GDM1 (cell line): ENCODE measurements around the gene QRICH2.
A peak's percentile ranks its signal among the peaks of the same experiment; 100 is the strongest.
"Not testable (repeated sequence)": the region's sequence is repeated elsewhere in the genome, so short reads cannot be mapped to it uniquely, and the experiment has no call there.

Experiments used
- DNase-seq: peaks from one replicate; lab custom pipeline; 2025; lab: John Stamatoyannopoulos, UW

The QRICH2 gene

GRCh38 chr17:76266244-76266938 lies 41.7 kb downstream of the QRICH2 start:
- DNase-seq: no peak

DNA sequence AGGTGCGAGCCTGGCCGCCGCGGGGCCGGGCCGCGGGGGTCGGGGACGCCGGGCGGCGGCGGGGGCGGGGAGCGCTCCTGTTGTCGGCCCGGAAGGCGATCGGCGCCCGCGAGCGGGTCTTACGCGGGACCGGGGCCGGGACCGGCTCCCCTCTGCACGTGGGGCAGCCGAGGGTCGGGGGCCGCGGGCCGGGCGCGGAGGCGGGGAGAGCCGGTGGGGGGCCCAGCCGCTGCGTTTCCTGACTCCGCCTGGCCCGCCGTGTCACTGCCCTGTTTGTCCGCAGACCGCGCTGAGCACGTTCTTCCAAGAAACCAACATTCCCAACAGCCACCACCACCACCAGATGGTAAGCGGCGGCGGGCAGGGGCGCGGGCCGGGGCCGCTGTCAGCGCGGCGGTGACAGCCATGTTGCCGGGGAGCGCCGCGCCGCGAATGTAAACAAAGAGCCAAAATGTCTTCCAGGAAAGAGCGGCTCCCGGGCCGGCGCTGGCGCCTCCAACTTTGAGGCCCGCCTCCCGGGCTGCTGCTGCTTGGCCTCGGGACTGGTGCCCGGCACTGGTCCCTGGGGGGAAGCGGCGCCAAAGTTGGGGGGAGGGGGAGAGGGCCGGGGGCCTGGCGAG lies 42.3 kb downstream of the QRICH2 start:
- DNase-seq: no peak

- DNase-seq: peak; percentile 99
Observed at GRCh38 chr17:76264755-76265623, 43.1 kb downstream of the QRICH2 start, which contains the start of gene UBALD2. UBALD2 (plus strand) TSS chr17:76265348; CDS start chr17:76265506, 158 bp downstream.

DNA sequence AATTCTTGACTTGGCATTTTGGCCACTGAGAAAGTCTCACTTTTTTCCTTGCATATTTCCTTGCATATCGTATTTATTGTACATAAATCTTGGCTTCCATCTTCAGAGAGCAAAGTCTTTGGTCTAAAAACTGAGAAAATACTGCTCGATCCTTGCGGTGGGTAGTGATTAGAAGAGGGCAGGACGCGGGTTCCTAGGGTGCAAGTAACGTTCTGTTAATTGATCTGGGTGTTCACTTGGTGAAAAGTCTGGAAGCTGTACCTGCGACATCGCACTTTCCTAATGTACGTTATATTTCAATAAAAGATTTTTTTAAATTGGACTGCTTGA lies 43.7 kb downstream of the QRICH2 start:
- no peak for DNase-seq

- no peak for DNase-seq
Observed at GRCh38 chr17:76263896-76264295, 44.2 kb downstream of the QRICH2 start.

DNA sequence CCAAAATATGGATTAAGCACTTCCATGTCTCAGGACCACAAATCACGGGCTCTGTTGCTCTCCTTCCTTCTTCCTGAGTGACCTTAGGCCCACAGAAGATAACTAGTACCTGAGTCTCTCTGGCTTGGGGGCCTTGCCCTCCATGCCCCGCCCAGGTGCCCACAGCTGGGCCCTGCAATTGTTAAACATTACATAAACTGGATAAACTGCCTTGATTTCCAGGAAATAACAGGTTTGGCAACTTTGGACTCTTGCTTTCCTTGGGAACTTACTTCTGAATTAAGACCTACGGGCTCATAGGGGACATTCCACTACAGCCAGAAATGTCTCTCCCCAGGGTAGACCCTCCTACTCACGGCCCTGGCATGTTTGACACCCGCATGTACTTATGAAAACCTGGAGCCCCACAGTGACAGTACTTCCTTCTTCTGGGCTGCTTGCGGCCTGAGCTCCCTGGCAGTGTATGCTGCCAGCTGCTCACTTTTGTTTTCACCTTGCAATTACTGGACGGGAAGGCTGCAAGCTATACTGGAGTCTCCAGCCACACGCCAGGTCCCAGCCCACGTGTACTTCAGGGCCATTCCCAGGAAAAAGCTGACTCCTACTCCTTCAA lies 45.2 kb downstream of the QRICH2 start:
- peak; percentile 65 for DNase-seq

DNA sequence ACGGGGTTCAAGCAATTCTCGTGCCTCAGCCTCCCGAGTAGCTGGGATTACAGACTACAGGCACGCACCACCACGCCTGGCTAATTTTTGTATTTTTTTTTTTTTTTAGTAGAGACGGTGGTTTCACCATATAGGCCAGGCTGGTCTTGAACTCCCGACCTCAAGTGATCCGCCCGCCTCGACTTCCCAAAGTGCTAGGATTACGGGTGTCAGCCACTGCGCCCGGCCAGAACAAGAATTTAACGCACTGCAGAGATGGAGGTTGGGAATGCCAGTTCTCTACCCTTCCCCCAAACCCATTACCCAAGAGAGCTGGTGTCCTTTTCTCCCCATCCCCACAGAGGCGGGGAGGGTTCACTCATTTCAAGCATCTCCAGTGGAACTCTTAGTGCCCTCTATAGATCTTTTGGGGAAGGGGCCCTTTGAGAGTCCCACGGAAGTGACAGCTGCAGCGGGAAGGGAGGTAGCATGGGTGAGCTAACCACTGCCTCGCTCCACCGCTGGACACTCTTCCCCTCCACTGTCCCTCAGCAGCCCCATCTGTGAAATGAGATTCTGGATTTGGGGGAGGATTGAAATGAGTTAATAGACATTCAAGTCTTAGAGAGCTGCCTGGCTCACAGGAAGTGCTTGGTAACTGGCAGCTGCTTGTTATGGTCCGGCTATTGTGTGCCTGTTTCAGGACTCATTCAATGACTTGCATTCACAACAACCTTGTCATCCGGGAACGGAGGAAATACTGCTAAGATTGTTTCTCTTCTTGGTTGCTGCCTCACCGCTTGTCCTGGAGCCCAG lies 46.5 kb downstream of the QRICH2 start:
- no peak for DNase-seq

- no peak for DNase-seq
Observed at GRCh38 chr17:76260669-76261068, 47.4 kb downstream of the QRICH2 start.

DNA sequence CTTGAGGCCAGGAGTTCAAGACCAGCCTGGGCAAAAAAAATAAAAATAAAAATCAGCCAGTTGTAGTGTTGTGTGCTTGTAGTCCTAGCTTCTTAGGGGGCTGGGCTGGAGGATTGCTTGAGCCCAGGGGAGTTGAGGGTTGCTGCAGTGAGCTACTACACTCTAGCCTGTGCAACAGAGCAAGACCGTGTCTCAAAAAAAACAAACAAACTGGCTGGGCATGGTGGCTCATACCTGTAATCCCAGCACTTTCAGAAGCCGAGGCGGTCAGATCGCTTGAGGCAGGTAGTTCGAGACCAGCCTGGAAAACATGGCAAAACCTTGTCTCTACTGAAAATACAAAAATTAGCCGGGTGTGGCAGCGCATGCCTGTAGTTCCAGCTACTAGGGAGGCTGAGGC lies 47.9 kb downstream of the QRICH2 start:
- no peak for DNase-seq

DNA sequence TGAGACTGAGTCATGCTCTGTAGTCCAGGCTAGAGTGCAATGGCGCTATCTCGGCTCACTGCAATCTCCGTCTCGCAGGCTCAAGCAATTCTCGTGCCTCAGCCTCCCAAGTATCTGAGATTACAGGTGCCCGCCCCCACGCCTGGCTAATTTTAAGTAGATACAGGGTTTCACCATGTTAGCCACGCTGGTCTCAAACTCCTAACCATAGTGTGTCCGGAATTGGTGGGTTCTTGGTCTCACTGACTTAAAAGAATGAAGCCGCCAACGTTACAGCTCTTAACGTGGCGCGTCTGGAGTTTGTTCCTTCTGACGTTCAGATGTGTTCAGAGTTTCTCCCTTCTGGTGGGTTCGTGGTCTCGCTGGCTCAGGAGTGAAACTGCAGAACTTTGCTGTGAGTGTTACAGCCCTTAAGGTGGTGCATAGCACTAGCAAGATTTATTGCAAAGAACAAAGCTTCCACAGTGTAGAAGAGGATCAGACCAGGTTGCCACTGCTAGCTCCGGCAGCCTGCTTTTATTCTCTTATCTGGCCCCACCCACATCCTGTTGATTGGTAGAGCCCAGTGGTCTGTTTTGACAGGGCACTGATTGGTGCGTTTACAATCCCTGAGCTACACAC lies 51.5 kb downstream of the QRICH2 start:
- DNase-seq: not testable (repeated sequence)

DNA sequence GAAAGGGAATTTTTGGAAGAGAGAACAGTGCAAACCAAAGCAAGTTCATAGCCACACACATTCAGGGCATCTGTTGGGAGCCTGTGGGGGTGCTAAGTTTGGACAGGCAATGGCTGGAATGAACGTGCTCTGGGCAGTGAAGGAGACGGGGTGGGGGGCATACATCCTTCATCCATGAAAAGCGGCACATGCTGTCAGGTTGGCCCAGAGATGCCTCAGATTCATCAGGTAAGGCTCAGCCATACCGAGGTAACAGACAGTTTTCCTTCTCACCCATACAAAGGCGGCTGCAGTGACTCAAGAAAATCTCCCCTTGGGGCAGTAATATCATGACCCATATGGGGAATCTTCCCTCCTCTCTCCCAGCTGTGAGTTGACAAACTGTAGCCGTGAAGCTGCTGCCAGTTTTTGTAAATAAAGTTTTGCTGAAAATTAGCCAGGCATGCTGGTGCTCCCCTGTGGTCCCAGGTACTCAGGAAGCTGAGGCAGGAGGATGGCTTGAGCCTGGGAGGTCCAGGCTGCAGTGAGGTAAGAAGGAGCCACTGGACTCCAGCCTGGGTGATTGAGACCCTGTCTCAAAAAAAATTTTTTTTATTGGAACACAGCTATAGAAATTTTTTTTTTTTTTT lies 52.2 kb downstream of the QRICH2 start:
- no peak for DNase-seq

GRCh38 chr17:76254275-76254674 lies 53.8 kb downstream of the QRICH2 start:
- no peak for DNase-seq

- no peak for DNase-seq
Observed at GRCh38 chr17:76253841-76254240, 54.2 kb downstream of the QRICH2 start.

DNA sequence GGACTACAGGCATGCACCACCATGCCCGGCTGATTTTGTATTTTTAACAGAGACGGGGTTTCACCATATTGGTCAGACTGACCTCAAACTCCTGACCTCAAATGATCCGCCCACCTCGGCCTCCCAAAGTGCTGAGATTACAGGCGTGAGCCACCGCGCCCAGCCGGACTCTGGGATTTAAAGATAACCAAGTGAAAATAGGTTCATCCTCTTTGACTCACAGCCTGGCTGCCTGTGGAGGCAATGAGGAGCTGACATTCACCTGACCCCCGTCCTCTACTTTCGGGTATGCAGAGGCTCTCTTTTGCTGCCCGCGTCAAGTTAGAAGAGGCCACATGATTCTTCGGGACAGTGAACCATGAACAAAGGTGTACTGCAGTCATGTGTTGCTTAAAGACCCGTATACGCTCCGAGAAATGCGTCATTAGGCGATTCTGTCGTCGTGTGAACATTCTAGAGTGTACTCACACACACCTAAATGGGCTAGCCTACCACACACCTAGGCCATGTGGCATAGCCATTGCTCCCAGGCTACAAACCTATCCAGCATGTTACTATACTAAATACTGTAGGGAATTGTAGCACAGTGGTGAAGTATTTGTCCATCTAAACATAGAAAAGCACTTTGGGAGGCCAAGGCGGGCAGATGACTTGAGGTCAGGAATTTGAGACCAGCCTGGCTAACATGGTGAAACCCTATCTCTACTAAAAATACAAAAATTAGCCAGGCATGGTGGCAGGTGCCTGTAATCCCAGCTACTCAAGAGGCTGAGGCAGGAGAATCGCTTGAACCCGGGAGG lies 54.9 kb downstream of the QRICH2 start:
- DNase-seq: not testable (repeated sequence)

DNA sequence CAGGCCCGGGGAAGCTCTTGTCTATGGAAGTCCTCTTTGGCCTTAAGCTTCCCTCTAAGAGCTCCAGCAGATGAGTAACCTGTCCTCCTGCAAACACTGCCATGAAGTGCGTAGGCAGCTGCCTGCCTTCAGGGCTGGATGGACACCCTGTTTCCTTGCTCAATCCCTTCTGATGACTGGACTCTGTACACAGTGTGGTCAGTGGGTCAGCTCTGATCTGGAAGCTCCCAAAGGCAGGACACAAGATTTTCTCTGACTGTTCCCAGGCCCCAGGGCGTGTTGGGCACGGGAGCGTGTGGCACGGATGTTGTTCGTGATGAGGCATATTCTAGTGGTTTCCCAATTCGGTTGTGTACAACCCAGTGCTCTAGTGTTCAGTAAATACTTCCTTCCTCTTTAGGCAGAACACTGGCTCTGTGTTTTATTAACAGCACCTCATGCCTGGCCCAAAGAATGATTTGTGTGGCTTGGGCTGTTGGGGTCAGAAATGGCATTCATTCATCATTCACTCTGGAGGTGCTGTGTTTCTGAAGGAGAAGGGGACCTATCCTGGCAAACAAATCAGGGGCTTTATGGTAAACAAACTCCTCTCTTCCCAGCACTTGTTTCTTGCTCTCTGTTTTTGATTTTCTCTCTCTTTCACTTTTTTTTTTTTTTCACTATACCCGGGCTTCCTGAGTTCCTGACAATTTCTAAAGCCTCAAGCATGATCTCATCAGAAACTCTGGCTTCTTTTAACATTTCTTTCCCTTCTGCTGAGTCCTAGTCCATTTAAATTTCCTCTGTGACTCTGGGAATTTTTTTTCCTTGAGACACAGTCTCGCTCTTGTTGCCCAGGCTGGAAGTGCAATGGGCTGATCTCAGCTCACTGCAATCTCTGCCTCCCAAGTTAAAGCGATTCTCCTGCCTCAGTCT lies 55.8 kb downstream of the QRICH2 start:
- peak; percentile 21 for DNase-seq

DNA sequence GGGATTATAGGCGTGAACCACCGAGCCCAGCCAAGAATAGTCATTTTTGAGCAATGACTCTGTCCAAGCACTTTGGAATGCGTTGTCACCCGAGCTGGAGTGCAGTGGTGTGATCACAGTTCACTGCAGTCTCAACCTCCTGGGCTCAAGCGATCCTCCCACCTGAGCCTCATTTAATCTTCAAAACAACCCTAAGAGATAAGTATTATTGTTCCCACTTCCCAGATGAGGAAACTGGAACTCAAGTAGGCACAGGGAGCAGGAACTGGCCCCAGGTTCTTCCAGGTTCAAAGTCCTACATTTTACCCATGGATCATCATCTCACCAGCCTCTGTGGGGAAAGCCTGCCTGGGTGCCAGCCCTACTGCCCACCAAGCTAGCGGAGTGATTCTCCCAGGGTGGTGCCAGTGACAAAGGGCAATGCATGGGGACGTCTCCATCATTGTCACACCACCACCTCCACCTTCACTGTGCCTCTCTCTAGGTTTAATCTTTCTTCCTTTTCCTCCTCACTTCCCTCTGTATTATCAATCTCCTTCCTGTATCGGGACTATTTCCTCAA lies 56.5 kb downstream of the QRICH2 start:
- no peak for DNase-seq

- DNase-seq: no peak
Observed at GRCh38 chr17:76250141-76250540, 57.9 kb downstream of the QRICH2 start.

GRCh38 chr17:76248013-76248782 lies 59.9 kb downstream of the QRICH2 start:
- DNase-seq: no peak
